ENCODE measurements around the gene USP22.

Gene USP22

DNA sequence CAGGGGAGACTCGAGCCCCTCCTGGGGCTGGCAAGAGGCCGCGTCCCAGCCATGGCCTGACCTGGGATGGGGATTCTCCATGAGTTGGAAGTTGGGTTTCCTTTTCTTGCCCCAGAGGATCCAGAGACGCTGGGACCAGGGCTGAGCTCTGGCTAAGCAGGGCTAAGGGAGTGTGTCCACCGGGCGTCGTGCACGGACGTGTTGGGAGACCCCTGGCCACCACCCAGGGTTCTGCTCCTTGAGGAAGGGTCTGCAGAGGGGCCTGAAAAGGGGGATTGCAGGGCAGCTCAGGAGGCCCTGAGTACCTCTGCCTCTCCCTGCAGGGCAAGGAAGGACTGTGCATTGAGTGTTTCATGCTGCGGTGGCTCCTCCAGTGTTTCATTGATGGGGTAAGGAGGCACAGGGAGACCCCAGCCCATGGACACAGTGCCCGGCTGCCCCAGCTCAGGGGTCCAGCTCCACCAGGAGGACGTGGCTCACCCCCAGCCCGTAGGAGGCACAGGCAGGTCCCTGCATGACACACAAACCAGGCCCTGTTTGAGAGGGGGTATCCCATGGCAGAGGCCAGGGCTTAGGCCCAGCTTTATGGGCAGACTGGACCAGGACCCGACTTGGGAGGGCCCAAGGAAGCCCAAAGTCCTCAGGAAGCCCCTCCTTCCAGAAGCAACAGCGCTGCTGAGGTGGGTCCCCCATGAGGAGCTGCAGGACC lies 47.5 kb downstream of the USP22 start:
- ChIA-PET POLR2A (no interaction called here), CTCF (interaction anchor here (1.1 to 3.7 kb wide), 3 partner anchors 87 to 875 kb away, joined by 3 to 52 read pairs (median 26); no protein-coding TSS in a partner anchor)
- TF ChIP-seq CTCF (IDR thresholded peaks at IDR 0.05; ENCODE audit: insufficient read depth, low read length, missing control alignments) = no peak
- no peak overlapping the region for H3K4me3 ChIP-seq (ENCODE audit: low read depth, low read length)
- DNase-seq (ENCODE audit: low read depth, low spot score) = no peak

DNA sequence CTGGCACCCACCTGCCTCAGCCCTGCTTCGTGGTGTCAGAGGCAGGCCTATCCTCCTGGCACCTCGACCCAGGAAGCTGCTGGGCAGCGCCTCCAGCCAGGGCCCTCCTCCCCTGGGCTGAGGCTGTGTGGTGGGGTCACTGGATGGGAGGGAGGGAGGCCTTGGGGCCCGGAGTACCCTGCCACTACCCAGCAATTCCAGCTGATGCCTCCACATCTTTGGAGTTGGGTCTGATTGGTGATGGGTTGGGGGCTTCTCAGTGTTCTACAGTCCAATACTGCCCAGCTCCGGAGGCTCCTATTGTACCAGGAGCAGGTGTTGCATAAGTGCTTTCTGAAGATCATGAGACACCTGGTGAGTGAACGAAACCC lies 48.0 kb downstream of the USP22 start:
- no peak overlapping the region for H3K4me3 ChIP-seq (ENCODE audit: low read depth, low read length)
- ChIA-PET POLR2A (no interaction called here), CTCF (interaction anchor here (1.1 to 3.7 kb wide), 3 partner anchors 87 to 874 kb away, joined by 3 to 52 read pairs (median 26); no protein-coding TSS in a partner anchor)
- TF ChIP-seq CTCF (IDR thresholded peaks at IDR 0.05; ENCODE audit: insufficient read depth, low read length, missing control alignments) = no peak
- DNase-seq (ENCODE audit: low read depth, low spot score) = no peak

GRCh38 chr17:20993863-20994778 lies 48.7 kb downstream of the USP22 start:
- no peak overlapping the region for H3K4me3 ChIP-seq (ENCODE audit: low read depth, low read length)
- TF ChIP-seq CTCF (IDR thresholded peaks at IDR 0.05; ENCODE audit: insufficient read depth, low read length, missing control alignments) = no peak
- POLR2A ChIA-PET = no interaction called here
- CTCF ChIA-PET = interaction anchor here (0.7 to 3.7 kb wide), 24 partner anchors 8 to 873 kb away, joined by 3 to 52 read pairs (median 4); no protein-coding TSS in a partner anchor
- DNase-seq (ENCODE audit: low read depth, low spot score) = no peak

GRCh38 chr17:20992987-20993862 lies 49.6 kb downstream of the USP22 start:
- peak; percentile 12 for DNase-seq (ENCODE audit: low read depth, low spot score)
- TF ChIP-seq CTCF (IDR thresholded peaks at IDR 0.05; ENCODE audit: insufficient read depth, low read length, missing control alignments) = peak; percentile 89
- POLR2A ChIA-PET = interaction anchor here (0.5 kb wide), 1 partner anchor 132 kb away, joined by 3 read pairs; no protein-coding TSS in a partner anchor
- no peak overlapping the region for H3K4me3 ChIP-seq (ENCODE audit: low read depth, low read length)
- CTCF ChIA-PET = interaction anchor here (0.6 to 3.7 kb wide), 31 partner anchors 9 to 766 kb away, joined by 3 to 52 read pairs (median 4); no protein-coding TSS in a partner anchor

- ChIA-PET CTCF (interaction anchor here (0.6 to 3.7 kb wide), 20 partner anchors 9 to 766 kb away, joined by 3 to 52 read pairs (median 5); no protein-coding TSS in a partner anchor), POLR2A (interaction anchor here (0.5 kb wide), 1 partner anchor 133 kb away, joined by 3 read pairs; no protein-coding TSS in a partner anchor)
- TF ChIP-seq CTCF (IDR thresholded peaks at IDR 0.05; ENCODE audit: insufficient read depth, low read length, missing control alignments) = no peak
- DNase-seq (ENCODE audit: low read depth, low spot score) = no peak
- no peak overlapping the region for H3K4me3 ChIP-seq (ENCODE audit: low read depth, low read length)
Measured at GRCh38 chr17:20992416-20992815, 50.4 kb downstream of the USP22 start.
